ENCODE data around the gene CTBP2. TPM values are rescaled to one million over a fixed set of nuclear protein-coding genes. Genes with fewer than 3 reads are reported as not detected.
"Not testable (repeated sequence)": the region's sequence is repeated elsewhere in the genome, so short reads cannot be mapped to it uniquely, and the experiment has no call there.

The CTBP2 gene
- total RNA-seq, 2 experiments from 2014 or later = 0.19 to 0.42 TPM

DNA sequence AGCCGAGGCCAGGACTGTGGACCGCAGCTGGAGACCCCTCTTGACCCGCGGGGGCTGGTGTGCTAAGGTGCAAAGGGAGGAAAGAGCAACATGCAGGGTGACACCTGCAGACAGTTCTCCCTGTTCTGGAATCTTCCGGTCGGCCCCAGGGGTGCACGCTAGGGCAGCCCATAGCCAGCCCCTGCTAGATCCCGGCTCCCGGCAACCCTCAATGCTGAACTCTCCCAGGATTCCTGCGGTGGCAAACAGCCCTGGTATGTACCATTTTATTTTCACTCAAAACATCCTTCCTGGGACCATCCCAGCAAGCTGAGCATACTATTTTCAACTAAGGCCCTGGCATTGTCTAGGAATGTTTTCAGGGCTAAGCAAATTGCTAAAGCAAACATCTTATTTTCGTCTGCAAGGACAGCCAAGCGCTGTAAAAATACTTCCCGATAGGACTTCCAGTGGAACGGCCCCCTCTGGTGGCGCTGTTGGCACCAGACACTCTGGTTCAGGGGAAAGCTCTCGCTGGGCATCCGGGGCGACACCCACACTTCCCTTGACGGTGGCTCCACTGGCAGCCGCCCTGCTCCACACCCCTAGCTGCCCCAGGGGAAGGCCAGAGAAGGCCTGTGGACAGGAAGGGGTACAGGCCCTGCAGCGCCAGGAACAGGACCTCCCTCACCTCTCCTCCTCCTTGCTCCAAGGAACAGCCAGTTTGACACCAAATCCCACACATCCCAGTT, 99.4 kb downstream of the CTBP2 start:
- no peak overlapping the region for H3K4me3 Mint-ChIP-seq
- no peaks in the 10 kb centered on the region for H3K9me3 Mint-ChIP-seq
- intact Hi-C loops (cut with micrococcal nuclease) = loop anchor here (1.0 to 5.0 kb wide), 2 partner anchors 69 to 531 kb away; no protein-coding TSS in a partner anchor
- no peak overlapping the region for H3K27ac Mint-ChIP-seq
- peaks cover 15% of the 10 kb centered on the region for H3K4me1 Mint-ChIP-seq (ENCODE audit: low read depth)
- peak; percentile 68 for DNase-seq
- H3K36me3 Mint-ChIP-seq (ENCODE audit: low read depth) = no peaks in the 10 kb centered on the region
- CTCF ChIA-PET = interaction anchor here (1.0 to 3.3 kb wide), 6 partner anchors 8 to 216 kb away, joined by 3 to 18 read pairs (median 4); no protein-coding TSS in a partner anchor
- H3K27me3 Mint-ChIP-seq (ENCODE audit: low read depth) = peaks cover 13% of the 10 kb centered on the region

DNA sequence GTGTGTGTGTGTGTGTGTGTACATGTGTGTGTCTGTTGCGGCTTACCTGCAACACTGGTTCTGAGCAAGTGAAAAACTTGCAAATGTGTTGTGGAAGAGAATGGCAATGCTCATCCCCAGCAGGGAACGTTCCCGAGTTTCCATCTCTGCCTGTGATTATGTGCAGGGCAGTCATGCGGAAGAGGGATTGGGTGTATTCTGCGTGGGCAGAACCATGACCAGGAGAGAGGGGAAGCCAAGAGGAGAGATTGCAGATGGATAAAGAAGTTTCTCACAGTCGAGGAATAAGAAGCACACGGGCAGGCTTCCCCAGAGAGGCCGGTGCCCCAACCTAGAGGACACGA, 99.9 kb downstream of the CTBP2 start:
- H3K4me1 Mint-ChIP-seq (ENCODE audit: low read depth) = peaks cover 15% of the 10 kb centered on the region
- DNase-seq = no peak
- H3K27ac Mint-ChIP-seq = no peak overlapping the region
- intact Hi-C loops (cut with micrococcal nuclease) = loop anchor here (5.0 kb wide), 1 partner anchor 68 kb away; no protein-coding TSS in a partner anchor
- H3K36me3 Mint-ChIP-seq (ENCODE audit: low read depth) = no peaks in the 10 kb centered on the region
- H3K4me3 Mint-ChIP-seq = no peak overlapping the region
- H3K9me3 Mint-ChIP-seq = no peaks in the 10 kb centered on the region
- CTCF ChIA-PET = interaction anchor here (0.7 to 2.0 kb wide), 3 partner anchors 9 to 365 kb away, joined by 3 to 4 read pairs (median 4); no protein-coding TSS in a partner anchor
- H3K27me3 Mint-ChIP-seq (ENCODE audit: low read depth) = peaks cover 13% of the 10 kb centered on the region

DNA sequence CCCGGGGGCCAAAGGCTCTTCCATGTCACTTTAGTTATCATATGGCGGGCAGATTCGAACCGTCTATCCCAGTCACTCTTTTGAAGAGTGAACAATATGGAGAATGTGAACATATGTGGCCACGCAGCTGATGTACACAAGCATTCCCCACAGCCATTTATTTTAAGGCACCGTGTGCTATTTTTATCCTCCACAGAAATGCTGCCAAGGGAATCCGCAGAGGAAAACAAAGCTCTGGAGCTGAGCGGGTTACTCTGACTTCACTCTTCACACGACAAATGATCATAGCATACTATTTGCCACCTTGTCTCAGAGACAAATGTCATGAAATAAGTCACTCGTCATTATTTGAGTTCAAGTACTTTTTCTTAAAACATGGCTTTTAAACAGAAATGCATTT, 100.3 kb downstream of the CTBP2 start:
- H3K4me1 Mint-ChIP-seq (ENCODE audit: low read depth) = peaks cover 10% of the 10 kb centered on the region
- no peaks in the 10 kb centered on the region for H3K9me3 Mint-ChIP-seq
- H3K27ac Mint-ChIP-seq = no peak overlapping the region
- CTCF ChIA-PET = interaction anchor here (0.7 to 2.0 kb wide), 4 partner anchors 9 to 366 kb away, joined by 3 to 4 read pairs (median 4); no protein-coding TSS in a partner anchor
- H3K4me3 Mint-ChIP-seq = no peak overlapping the region
- H3K27me3 Mint-ChIP-seq (ENCODE audit: low read depth) = peaks cover 11% of the 10 kb centered on the region
- H3K36me3 Mint-ChIP-seq (ENCODE audit: low read depth) = no peaks in the 10 kb centered on the region
- DNase-seq = no peak
- intact Hi-C loops (cut with micrococcal nuclease) = loop anchor here (5.0 kb wide), 1 partner anchor 68 kb away; no protein-coding TSS in a partner anchor

DNA sequence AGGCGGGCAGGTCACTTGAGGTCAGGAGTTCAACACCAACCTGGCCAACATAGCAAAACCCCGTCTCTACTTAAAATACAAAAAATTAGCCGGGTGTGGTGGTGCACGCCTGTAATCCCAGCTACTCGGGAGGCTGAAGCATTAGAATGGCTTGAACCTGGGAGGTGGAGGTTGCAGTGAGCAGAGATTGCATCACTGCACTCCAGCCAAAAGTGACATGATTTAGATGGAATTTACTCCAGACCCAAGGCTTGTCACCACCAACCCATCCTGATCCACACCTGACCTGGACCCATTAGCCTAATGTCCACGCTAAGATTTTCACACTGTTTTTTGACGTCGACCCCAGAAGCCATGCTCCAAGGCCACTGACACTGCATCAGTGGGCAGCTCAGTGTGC, 101.0 kb downstream of the CTBP2 start:
- H3K4me3 Mint-ChIP-seq; intact Hi-C loops (cut with micrococcal nuclease); H3K4me1 Mint-ChIP-seq (ENCODE audit: low read depth); DNase-seq; H3K36me3 Mint-ChIP-seq (ENCODE audit: low read depth); H3K27ac Mint-ChIP-seq; H3K9me3 Mint-ChIP-seq: not testable (repeated sequence)
- peaks cover 11% of the 10 kb centered on the region for H3K27me3 Mint-ChIP-seq (ENCODE audit: low read depth)
- CTCF ChIA-PET = interaction anchor here (1.0 kb wide), 1 partner anchor 11 kb away, joined by 3 read pairs; no protein-coding TSS in a partner anchor

DNA sequence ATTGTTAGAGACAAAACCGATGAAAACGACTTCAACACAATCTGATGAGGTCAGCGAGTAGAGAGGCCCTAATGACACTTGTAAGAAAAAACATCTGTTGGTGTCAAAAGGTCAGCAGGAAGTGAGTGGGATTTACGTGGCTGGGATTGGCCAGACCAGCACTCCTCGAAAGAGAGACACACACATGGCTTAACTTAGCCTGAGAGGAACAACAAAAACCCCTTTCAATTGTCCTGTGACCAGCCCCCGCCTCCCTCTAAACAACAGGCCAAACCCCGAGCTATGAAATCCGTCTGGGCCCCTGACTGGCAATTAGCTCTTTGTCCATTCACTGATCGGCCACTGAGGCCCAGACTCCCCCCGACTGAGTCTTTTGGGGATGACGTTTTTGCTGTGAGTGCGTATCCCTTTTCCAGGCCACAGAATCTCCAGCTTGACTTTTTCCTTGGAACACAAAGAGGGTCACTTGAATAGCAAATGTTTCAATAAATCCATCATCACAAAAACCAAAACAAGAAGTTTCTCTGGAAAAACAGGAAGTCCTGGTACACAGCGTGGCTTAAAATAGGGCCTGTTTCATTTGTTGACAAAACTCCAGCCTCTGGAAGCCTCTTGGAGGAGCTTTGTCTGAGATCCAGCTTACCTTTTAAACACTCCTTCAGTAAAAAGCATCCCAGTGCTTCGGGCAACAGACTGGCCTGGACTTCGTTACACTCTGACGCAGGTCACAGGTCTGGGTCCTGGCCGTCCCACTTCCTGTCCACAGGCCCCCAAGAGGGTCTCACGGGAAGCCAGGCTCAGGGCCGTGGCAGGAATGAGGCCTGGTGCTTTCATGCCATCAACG, 103.0 kb downstream of the CTBP2 start:
- no peak overlapping the region for H3K4me3 Mint-ChIP-seq
- no peaks in the 10 kb centered on the region for H3K9me3 Mint-ChIP-seq
- CTCF ChIA-PET = interaction anchor here (1.5 kb wide), 1 partner anchor 9 kb away, joined by 6 read pairs; no protein-coding TSS in a partner anchor
- intact Hi-C loops (cut with micrococcal nuclease) = no loop called here
- no peaks in the 10 kb centered on the region for H3K4me1 Mint-ChIP-seq (ENCODE audit: low read depth)
- no peak overlapping the region for H3K27ac Mint-ChIP-seq
- H3K27me3 Mint-ChIP-seq (ENCODE audit: low read depth) = peaks cover 8% of the 10 kb centered on the region
- no peaks in the 10 kb centered on the region for H3K36me3 Mint-ChIP-seq (ENCODE audit: low read depth)
- DNase-seq = no peak

DNA sequence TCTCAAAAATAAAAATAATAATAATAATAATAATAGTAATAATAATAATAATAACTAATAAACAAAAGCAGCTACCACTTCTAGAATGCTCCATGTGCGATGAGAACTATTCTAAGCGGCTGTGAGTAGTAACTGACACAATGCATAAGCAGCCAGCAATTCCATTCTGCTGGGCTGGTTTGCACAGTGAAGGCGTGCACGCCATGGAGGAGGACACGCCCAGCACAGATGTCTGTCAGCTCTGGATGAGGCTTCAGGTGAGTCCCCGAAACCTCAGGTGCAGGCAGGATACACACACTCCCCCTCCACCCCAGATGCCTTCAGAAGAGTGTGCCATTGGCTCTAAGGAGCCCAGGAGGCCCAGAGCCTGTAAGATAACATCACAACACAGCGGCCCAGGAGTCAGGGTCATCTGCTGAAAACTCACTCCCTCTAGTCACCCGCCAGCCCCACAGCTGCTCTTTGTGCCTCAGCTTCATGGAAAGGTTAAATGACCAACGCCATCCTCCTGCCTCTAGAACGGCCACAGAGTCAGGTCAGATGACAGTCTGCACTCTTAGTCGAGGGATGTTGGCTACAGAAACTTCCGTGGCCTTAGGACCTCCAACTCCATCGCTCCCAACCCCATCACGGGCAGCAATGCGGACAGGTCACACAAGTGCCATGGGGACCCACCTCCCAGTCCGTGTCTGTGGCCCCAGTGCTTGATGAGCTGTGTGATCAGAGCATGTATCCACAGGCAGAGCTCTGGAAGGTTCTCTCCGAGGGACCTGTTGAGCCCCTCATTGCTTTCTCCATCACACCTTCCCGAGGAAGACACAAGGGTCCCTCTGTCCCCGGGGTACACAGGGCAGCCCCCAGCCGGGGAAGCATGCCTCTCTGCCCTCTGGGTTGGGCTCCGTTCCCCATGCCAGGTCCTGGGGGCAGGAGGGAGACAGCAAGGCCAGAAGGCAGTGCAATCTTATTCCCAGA, 103.9 kb downstream of the CTBP2 start:
- CTCF ChIA-PET = interaction anchor here (1.5 to 1.7 kb wide), 2 partner anchors 8 to 12 kb away, joined by 6 to 7 read pairs; no protein-coding TSS in a partner anchor
- Mint-ChIP-seq H3K4me1 (ENCODE audit: low read depth) (no peaks in the 10 kb centered on the region), H3K4me3 (no peak overlapping the region), H3K36me3 (ENCODE audit: low read depth) (no peaks in the 10 kb centered on the region), H3K27me3 (ENCODE audit: low read depth) (peaks cover 8% of the 10 kb centered on the region), H3K27ac (no peak overlapping the region), H3K9me3 (no peaks in the 10 kb centered on the region)
- no peak for DNase-seq
- intact Hi-C loops (cut with micrococcal nuclease) = no loop called here

DNA sequence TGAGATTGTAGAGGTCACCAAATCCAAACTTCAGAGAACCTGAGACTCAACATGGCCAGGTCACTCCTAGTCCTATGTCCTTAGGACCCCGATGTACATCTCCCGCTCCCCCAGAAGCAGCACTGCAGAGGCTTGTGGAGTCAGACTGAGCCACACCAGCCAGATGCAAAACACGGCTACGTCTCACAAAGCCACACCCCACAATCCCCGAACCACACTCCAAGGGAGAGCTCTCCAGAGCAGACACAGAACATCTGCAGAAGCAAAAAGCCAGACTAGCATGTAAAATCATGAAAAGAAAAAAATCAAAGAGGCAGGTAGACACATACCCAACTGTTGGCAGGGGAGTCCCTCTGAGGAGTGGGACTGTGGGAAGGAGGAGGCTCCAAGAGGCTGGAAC, 104.9 kb downstream of the CTBP2 start:
- intact Hi-C loops (cut with micrococcal nuclease) = no loop called here
- Mint-ChIP-seq H3K4me3 (no peak overlapping the region), H3K4me1 (ENCODE audit: low read depth) (no peaks in the 10 kb centered on the region), H3K27ac (no peak overlapping the region), H3K36me3 (ENCODE audit: low read depth) (no peaks in the 10 kb centered on the region), H3K9me3 (no peaks in the 10 kb centered on the region), H3K27me3 (ENCODE audit: low read depth) (peaks cover 7% of the 10 kb centered on the region)
- DNase-seq = no peak
- CTCF ChIA-PET = interaction anchor here (1.7 kb wide), 1 partner anchor 13 kb away, joined by 7 read pairs; no protein-coding TSS in a partner anchor

DNA sequence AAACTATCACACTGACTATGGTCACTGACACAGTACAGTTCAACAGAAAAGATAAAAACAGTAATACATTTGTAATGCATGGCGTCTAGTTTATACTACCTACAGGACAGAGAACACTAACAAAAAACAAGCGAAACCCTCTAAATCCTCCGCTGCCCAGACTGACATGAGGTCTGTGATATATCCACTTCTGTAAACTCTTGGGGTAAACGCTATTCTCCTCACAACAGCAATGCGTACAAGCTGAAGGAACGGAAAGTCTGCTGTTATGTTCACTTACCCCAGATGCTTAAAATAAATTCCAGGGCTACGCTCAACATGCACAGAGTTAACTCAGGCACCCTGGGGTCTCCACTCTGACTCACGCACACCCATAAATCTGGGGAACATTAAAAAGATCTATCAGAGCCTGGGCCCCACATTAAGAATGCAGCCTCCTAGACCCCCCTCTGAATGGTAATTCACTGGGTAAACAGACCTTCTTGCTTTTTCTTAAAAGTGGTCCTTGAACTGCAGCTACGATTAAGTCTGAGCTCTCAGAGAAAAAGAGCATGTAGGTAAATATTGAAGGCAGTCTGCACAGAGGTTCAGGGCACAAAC, 105.6 kb downstream of the CTBP2 start:
- CTCF ChIA-PET = interaction anchor here (1.3 to 1.7 kb wide), 2 partner anchors 10 to 14 kb away, joined by 3 to 7 read pairs; no protein-coding TSS in a partner anchor
- intact Hi-C loops (cut with micrococcal nuclease) = no loop called here
- no peaks in the 10 kb centered on the region for H3K9me3 Mint-ChIP-seq
- no peak for DNase-seq
- H3K4me3 Mint-ChIP-seq = no peak overlapping the region
- H3K27me3 Mint-ChIP-seq (ENCODE audit: low read depth) = peaks cover 4% of the 10 kb centered on the region
- no peaks in the 10 kb centered on the region for H3K4me1 Mint-ChIP-seq (ENCODE audit: low read depth)
- no peaks in the 10 kb centered on the region for H3K36me3 Mint-ChIP-seq (ENCODE audit: low read depth)
- H3K27ac Mint-ChIP-seq = no peak overlapping the region

DNA sequence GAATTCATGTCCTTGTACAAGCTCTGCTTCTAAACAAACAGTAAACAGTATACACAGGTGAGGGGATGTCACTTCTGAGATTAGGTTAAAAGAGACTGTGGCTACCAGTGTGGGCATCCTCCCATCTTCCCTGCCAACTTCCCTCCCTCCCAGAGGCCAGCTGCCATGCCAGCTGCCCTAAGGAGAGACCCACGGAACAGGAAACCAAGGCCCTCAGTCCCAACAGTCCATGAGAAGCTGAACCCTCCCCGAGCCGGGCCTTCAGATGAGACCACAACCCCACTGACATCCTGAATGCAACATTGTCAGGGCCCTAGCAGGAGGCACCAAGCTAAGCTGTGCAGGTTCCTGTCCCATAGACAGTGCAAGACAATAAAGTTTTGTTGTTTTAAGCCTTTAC, 106.1 kb downstream of the CTBP2 start:
- DNase-seq = no peak
- CTCF ChIA-PET = interaction anchor here (1.3 kb wide), 1 partner anchor 10 kb away, joined by 3 read pairs; no protein-coding TSS in a partner anchor

DNA sequence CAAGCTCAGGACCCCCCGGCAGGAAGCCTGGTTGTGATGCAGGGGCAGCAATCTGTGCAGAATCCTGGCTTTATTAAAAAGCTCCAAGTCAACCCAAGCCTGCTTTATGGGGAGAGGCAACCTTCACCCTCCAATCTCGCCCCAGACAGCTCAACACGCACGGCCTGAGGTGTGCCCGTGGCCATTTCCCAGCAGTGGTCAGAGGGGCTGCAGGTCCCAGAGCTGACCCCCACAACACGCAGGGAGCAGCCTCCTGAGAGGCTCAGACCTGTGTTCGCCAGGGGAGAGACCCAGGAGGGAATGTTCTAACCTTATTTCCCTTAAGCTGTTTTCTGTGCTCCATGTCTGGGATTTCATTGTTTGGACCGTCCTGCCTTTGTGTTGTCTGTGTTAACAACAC, 108.2 kb downstream of the CTBP2 start:
- no peak overlapping the region for H3K27ac Mint-ChIP-seq
- H3K27me3 Mint-ChIP-seq (ENCODE audit: low read depth) = no peaks in the 10 kb centered on the region
- no peaks in the 10 kb centered on the region for H3K36me3 Mint-ChIP-seq (ENCODE audit: low read depth)
- no peaks in the 10 kb centered on the region for H3K4me1 Mint-ChIP-seq (ENCODE audit: low read depth)
- CTCF ChIA-PET = no interaction called here
- no peaks in the 10 kb centered on the region for H3K9me3 Mint-ChIP-seq
- DNase-seq = no peak
- intact Hi-C loops (cut with micrococcal nuclease) = no loop called here
- no peak overlapping the region for H3K4me3 Mint-ChIP-seq

More for the DNA sequence above, 106.1 kb downstream of the CTBP2 start:
- H3K27ac Mint-ChIP-seq = no peak overlapping the region
- no peak overlapping the region for H3K4me3 Mint-ChIP-seq
- H3K36me3 Mint-ChIP-seq (ENCODE audit: low read depth) = no peaks in the 10 kb centered on the region
- no peaks in the 10 kb centered on the region for H3K4me1 Mint-ChIP-seq (ENCODE audit: low read depth)
- intact Hi-C loops (cut with micrococcal nuclease) = no loop called here
- no peaks in the 10 kb centered on the region for H3K9me3 Mint-ChIP-seq
- no peaks in the 10 kb centered on the region for H3K27me3 Mint-ChIP-seq (ENCODE audit: low read depth)

DNA sequence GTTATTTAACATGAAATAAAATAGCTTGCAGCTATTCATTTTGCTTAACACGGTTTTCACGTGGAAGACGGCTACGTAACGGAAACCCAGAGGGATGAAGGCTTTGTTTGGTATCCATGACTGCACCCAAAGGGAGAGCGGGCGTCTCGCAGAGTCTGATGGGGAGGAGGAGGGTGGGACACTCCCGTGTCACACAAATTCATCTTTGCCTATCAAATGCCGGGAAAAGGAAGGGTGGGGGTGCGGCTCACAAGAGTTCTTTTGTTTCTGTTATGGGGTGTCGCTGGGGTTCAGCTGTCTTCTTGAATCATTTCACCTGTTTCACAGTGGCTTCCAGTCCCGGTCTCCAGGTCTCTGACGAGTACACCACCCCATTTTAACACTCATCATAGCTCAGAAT, 110.0 kb downstream of the CTBP2 start:
- DNase-seq = no peak
- no peaks in the 10 kb centered on the region for H3K27me3 Mint-ChIP-seq (ENCODE audit: low read depth)
- no peaks in the 10 kb centered on the region for H3K9me3 Mint-ChIP-seq
- H3K4me1 Mint-ChIP-seq (ENCODE audit: low read depth) = no peaks in the 10 kb centered on the region
- H3K27ac Mint-ChIP-seq = no peak overlapping the region
- CTCF ChIA-PET = interaction anchor here (0.8 to 1.2 kb wide), 2 partner anchors 11 to 15 kb away, joined by 3 to 5 read pairs; no protein-coding TSS in a partner anchor
- intact Hi-C loops (cut with micrococcal nuclease) = no loop called here
- H3K4me3 Mint-ChIP-seq = no peak overlapping the region
- no peaks in the 10 kb centered on the region for H3K36me3 Mint-ChIP-seq (ENCODE audit: low read depth)

Measured in activated naive CD4-positive, alpha-beta T cell treated with anti-CD3 and anti-CD28 coated beads for 36 hours (primary cell).